HG02759 (cell line): Measurements from ENCODE around the gene APOB.

Source experiments
- ATAC-seq: cut with Tn5 transposase; IDR thresholded peaks from one replicate; pipeline ENCODE4 v1.9.1; 2021; ENCODE audit warnings: mild to moderate bottlenecking, moderate library complexity; ENCODE audit not compliant: unreplicated experiment

APOB gene

DNA sequence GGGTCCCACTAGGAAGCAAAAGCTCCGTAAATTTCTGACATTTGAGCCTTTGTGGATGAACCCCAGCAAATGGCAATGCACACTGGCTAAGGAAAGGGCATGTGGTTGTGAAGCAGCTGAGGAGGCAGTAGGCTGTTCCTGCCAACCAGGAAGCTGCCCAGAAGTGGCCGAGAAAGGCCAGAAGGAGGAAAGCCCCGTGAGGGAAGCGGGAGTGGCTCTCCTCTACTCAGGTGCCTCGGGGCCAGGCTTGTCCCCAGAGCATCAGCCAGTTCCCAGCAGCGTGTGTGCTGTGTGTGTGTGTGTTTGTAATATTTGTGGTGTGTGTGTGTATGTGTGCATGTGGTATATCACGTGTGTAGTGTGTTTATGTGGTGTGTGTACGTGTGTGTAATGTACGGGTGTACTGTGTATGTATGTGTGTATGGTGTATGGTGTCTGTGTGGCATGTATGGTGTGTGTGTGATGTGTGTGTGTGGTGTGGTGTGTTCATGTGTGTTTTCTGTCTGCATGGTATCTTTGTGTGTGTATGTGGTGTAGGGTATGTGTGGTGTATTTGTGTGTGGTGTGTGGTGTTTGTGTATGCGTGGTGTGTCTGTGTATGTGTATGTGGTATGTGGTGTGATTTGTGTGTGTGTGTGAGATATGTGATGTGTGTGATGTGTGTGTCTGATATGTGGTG is 90.6 kb downstream of the APOB start:
- ATAC-seq, result no peak
